A549 treated with dexamethasone at 1 μM for 4 hours (cell line): ENCODE measurements around the gene ADIPOR2. TPM values are rescaled to one million over a fixed set of nuclear protein-coding genes. Genes with fewer than 3 reads are reported as not detected.

Experiments
- total RNA-seq: library from RNA; stranded (reverse); fragments of 200-300 nt; extraction: Qiagen RNA extraction; gene quantifications from 5 replicates; pipeline ENCODE4 v1.2.3, GENCODE V29; 2022

ADIPOR2 gene
- total RNA-seq, result 62.0 to 71.4 TPM (median 67.8 TPM) in 5 replicates

DNA sequence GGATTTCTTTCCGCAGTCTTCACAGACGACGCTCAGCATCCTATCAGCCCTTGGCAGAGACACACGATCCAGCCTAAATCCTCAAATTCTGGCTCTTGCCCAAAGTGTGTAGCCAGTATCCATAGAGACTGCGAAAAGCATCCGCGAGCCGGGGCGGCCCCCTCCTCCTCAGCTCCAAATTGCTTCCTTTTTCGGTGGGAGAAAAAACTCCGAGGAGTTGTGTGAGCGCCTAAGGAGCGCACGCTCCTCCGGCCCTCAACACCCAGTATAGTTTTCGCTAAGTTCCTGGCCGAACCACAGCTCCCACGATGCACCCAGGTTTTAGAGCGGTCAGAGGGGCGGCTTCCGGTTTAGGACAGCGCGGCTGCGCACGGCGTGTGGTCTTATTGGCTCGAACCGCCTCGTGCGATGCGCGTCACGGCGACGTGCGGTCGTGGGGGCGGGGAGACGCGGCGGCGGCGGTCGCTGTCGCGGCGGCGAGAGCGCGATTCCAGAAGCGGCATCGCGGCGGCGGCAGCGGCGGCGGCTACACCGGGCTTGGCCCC lies at the start of gene ADIPOR2:
Gene ADIPOR2 (plus strand): TSS at position 493 of the 545 bp plus-strand sequence. CDS start 63,274 bp downstream, outside the sequence.

DNA sequence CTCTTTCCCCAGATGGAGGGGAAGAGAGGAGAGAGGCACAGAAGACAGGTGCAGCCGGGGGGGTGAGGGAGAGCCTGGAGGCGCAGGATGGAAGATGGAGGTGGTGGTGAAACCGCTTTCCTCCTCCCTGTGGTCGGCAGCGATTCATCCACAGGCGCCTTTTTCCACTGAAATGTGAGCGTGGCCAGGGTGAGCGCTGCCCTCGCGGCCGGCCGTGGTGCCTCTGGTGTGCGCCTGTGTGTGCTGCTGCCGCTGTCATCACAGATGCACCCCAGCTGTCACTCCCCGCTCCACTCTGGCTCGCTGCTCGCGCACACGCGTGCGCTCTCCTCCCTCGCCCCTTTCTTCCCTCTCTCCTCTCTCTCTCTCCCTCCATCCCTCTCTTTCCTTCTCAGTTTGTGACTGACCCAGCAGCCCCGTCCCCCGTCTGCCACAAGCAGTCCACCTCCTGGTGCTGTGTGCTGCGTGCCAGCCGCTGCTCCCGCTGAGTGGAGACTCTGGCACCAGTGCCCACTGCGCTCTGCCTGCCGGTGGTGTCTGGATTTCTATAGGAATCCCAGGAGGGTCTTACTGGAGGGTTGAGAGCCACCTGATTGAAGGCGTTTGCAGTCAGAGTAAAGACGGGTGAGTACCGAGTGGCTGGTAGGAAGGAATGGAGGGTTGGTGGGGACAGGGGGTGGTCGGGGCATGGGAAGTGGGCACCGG lies 129.5 kb downstream of the ADIPOR2 start, which contains the start of gene LRTM2:
Gene LRTM2 (plus strand): TSS at position 375 of the 705 bp plus-strand sequence. CDS start 7,584 bp downstream, outside the sequence.

Other genes with a start within 250 kb of the ADIPOR2 start
- gene FBXL14, start 96.5 kb upstream of the ADIPOR2 start, total RNA-seq, result 7.4 to 12.5 TPM (median 11.0 TPM) in 5 replicates
- gene WNT5B, start 61.8 kb upstream of the ADIPOR2 start, total RNA-seq, result 2.0 to 3.6 TPM (median 2.8 TPM) in 5 replicates
- gene LRTM2, start 129.5 kb downstream of the ADIPOR2 start, total RNA-seq, result 0.05 to 0.15 TPM (median 0.06 TPM) in 3 of 5 replicates, not detected in the others
- gene CACNA2D4, start 227.6 kb downstream of the ADIPOR2 start, total RNA-seq, result 0.10 TPM in 1 of 5 replicates, not detected in the others